HCT116 (cell line): ENCODE measurements around the gene NUDT9.
"Not testable (repeated sequence)": the region's sequence is repeated elsewhere in the genome, so short reads cannot be mapped to it uniquely, and the experiment has no call there.

ENCODE experiments used
- CEBPB ChIP-seq: IDR thresholded peaks from 2 replicates; pipeline ENCODE4 v1.6.1; 2012; ENCODE audit warnings: low read depth
- EGR1 ChIP-seq: IDR thresholded peaks from 2 replicates; pipeline ENCODE4 v1.6.1; 2012; ENCODE audit warnings: low read depth
- EZH2 ChIP-seq: fragments of 200-600 bp; sonication (generic); IDR thresholded peaks from 2 replicates; pipeline ENCODE4 v1.6.1; 2017; ENCODE audit warnings: antibody characterized with exemption, mixed run types
- JUND ChIP-seq: IDR thresholded peaks from 2 replicates; pipeline ENCODE4 v1.6.1; 2012
- POLR2A ChIP-seq: IDR thresholded peaks from 2 replicates; pipeline ENCODE4 v1.7.0; 2011; ENCODE audit warnings: borderline replicate concordance; ENCODE audit not compliant: insufficient read depth, insufficient read length; ENCODE audit errors: extremely low read depth
- POLR2AphosphoS5 ChIP-seq: IDR thresholded peaks from 2 replicates; pipeline ENCODE4 v1.6.1; 2011; ENCODE audit warnings: mild to moderate bottlenecking, low read depth, low read length, moderate library complexity
- RAD21 ChIP-seq: IDR thresholded peaks from 2 replicates; pipeline ENCODE4 v1.6.1; 2012; ENCODE audit warnings: low read depth, mild to moderate bottlenecking
- SIN3A ChIP-seq: IDR thresholded peaks from 2 replicates; pipeline ENCODE4 v1.6.1; 2012; ENCODE audit warnings: low read depth
- ZNF274 ChIP-seq: fragments of 200-500 bp; sonication (Bioruptor generic); IDR thresholded peaks from 2 replicates; pipeline ENCODE4 v1.6.1; 2014; ENCODE audit warnings: mild to moderate bottlenecking, low read depth, low read length, inconsistent platforms
- TF ChIP-seq, protein P1 (sequence below), 3 experiments: fragments of 200-600 bp in 1 of 3; sonication (generic) in 1 of 3; IDR thresholded peaks in 2 of 3; conservative IDR thresholded peaks in 1 of 3; 2 replicates each; pipeline ENCODE4 v1.5.1; 2012 to 2017; ENCODE audit warnings: low read depth in 2 of 3, low read length in 2 of 3, antibody characterized with exemption in 1 of 3, borderline replicate concordance in 1 of 3, control low read depth in 1 of 3, mild to moderate bottlenecking in 1 of 3, mixed read lengths in 1 of 3, mixed run types in 1 of 3, moderate library complexity in 1 of 3; ENCODE audit not compliant: insufficient read depth in 1 of 3
- TF ChIP-seq, protein P2 (sequence below): IDR thresholded peaks from 2 replicates; pipeline ENCODE4 v1.6.1; 2012
- TF ChIP-seq, protein P3 (sequence below): IDR thresholded peaks from 2 replicates; pipeline ENCODE4 v1.6.1; 2012; ENCODE audit warnings: low read depth
- TF ChIP-seq, protein P4 (sequence below): IDR thresholded peaks from 2 replicates; pipeline ENCODE4 v1.6.1; 2011; ENCODE audit warnings: mild to moderate bottlenecking, low read length, moderate library complexity; ENCODE audit not compliant: insufficient replicate concordance; ENCODE audit errors: extremely low read depth
- TF ChIP-seq, protein P5 (sequence below): IDR thresholded peaks from 2 replicates; pipeline ENCODE4 v1.6.1; 2012

DNA sequence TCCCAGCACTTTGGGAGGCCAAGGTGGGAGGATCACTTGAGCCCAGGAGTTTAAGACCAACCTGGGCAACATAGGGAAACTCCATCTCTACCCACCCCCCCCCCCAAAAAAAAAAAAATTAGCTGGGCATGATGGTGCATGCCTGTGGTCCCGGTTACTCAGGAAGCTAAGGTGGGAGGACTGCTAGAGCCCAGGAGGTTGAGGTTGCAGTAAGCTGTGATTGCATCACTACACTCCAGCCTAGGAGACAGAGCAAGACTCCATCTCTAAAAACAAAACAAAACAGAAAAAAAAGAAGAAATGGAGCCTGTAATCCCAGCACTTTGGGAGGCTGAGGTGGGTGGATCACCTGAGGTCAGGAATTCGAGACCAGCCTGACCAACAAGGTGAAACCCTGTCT lies 69.5 kb downstream of the NUDT9 start:
- TF ChIP-seq SIN3A, JUND, EGR1, CEBPB, POLR2A, EZH2, POLR2AphosphoS5, RAD21, ZNF274: not testable (repeated sequence)
- TF ChIP-seq, protein P1, sequence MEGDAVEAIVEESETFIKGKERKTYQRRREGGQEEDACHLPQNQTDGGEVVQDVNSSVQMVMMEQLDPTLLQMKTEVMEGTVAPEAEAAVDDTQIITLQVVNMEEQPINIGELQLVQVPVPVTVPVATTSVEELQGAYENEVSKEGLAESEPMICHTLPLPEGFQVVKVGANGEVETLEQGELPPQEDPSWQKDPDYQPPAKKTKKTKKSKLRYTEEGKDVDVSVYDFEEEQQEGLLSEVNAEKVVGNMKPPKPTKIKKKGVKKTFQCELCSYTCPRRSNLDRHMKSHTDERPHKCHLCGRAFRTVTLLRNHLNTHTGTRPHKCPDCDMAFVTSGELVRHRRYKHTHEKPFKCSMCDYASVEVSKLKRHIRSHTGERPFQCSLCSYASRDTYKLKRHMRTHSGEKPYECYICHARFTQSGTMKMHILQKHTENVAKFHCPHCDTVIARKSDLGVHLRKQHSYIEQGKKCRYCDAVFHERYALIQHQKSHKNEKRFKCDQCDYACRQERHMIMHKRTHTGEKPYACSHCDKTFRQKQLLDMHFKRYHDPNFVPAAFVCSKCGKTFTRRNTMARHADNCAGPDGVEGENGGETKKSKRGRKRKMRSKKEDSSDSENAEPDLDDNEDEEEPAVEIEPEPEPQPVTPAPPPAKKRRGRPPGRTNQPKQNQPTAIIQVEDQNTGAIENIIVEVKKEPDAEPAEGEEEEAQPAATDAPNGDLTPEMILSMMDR (IDR thresholded peaks at IDR 0.05 in 2 of 3, conservative IDR thresholded peaks at IDR 0.05 in 1 of 3; ENCODE audit: borderline replicate concordance in 1 of 3, insufficient read depth in 1 of 3, low read depth in 2 of 3, low read length in 2 of 3): not testable (repeated sequence)
- TF ChIP-seq, protein P2, sequence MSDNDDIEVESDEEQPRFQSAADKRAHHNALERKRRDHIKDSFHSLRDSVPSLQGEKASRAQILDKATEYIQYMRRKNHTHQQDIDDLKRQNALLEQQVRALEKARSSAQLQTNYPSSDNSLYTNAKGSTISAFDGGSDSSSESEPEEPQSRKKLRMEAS: not testable (repeated sequence)
- TF ChIP-seq, protein P3, sequence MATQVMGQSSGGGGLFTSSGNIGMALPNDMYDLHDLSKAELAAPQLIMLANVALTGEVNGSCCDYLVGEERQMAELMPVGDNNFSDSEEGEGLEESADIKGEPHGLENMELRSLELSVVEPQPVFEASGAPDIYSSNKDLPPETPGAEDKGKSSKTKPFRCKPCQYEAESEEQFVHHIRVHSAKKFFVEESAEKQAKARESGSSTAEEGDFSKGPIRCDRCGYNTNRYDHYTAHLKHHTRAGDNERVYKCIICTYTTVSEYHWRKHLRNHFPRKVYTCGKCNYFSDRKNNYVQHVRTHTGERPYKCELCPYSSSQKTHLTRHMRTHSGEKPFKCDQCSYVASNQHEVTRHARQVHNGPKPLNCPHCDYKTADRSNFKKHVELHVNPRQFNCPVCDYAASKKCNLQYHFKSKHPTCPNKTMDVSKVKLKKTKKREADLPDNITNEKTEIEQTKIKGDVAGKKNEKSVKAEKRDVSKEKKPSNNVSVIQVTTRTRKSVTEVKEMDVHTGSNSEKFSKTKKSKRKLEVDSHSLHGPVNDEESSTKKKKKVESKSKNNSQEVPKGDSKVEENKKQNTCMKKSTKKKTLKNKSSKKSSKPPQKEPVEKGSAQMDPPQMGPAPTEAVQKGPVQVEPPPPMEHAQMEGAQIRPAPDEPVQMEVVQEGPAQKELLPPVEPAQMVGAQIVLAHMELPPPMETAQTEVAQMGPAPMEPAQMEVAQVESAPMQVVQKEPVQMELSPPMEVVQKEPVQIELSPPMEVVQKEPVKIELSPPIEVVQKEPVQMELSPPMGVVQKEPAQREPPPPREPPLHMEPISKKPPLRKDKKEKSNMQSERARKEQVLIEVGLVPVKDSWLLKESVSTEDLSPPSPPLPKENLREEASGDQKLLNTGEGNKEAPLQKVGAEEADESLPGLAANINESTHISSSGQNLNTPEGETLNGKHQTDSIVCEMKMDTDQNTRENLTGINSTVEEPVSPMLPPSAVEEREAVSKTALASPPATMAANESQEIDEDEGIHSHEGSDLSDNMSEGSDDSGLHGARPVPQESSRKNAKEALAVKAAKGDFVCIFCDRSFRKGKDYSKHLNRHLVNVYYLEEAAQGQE: not testable (repeated sequence)
- TF ChIP-seq, protein P4, sequence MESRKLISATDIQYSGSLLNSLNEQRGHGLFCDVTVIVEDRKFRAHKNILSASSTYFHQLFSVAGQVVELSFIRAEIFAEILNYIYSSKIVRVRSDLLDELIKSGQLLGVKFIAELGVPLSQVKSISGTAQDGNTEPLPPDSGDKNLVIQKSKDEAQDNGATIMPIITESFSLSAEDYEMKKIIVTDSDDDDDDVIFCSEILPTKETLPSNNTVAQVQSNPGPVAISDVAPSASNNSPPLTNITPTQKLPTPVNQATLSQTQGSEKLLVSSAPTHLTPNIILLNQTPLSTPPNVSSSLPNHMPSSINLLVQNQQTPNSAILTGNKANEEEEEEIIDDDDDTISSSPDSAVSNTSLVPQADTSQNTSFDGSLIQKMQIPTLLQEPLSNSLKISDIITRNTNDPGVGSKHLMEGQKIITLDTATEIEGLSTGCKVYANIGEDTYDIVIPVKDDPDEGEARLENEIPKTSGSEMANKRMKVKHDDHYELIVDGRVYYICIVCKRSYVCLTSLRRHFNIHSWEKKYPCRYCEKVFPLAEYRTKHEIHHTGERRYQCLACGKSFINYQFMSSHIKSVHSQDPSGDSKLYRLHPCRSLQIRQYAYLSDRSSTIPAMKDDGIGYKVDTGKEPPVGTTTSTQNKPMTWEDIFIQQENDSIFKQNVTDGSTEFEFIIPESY: not testable (repeated sequence)
- TF ChIP-seq, protein P5, sequence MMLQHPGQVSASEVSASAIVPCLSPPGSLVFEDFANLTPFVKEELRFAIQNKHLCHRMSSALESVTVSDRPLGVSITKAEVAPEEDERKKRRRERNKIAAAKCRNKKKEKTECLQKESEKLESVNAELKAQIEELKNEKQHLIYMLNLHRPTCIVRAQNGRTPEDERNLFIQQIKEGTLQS: not testable (repeated sequence)
